ENCODE results near the gene REG1A. TPM values are rescaled to one million over a fixed set of nuclear protein-coding genes. Genes with fewer than 3 reads are reported as not detected.

The REG1A gene, protein sequence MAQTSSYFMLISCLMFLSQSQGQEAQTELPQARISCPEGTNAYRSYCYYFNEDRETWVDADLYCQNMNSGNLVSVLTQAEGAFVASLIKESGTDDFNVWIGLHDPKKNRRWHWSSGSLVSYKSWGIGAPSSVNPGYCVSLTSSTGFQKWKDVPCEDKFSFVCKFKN
- not detected in 2 replicates for total RNA-seq (2021)
- not detected for Bru-seq, nascent RNA
- not detected for BruChase-seq, experiment 1, labeled RNA remaining after a 2-hour chase
- BruChase-seq, experiment 2, labeled RNA remaining after a 6-hour chase = not detected
- long read RNA-seq = 0 reads

DNA sequence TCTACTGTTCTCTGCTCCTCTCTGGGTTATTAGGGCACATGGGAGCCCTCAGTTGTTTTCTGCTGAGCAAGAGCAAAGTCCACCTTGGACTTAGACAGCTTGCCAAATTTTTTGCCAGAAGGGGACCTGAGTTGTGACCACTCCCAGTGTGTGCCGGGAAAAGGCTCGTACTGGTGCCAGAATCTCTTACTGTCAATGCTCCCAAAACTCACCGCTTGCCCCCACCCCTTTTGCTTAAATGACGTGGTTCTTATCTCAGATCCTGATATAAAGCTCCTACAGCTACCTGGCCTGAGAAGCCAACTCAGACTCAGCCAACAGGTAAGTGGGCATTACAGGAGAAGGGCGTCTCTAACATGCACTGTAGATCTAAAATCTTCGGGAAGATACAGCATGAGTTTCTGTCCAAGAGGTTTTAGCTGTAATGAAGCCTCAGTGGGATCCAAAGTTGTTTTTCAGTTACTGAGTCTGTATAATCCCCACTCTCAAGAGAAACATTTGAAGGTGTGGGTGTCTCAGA lies at the start of gene REG1A:
TSS of gene REG1A (plus strand) at position 295 of the 520 bp plus-strand sequence. CDS start 374 bp downstream, outside the sequence.
- no peak for DNase-seq (ENCODE audit: low spot score)
- TF ChIP-seq, protein P1, sequence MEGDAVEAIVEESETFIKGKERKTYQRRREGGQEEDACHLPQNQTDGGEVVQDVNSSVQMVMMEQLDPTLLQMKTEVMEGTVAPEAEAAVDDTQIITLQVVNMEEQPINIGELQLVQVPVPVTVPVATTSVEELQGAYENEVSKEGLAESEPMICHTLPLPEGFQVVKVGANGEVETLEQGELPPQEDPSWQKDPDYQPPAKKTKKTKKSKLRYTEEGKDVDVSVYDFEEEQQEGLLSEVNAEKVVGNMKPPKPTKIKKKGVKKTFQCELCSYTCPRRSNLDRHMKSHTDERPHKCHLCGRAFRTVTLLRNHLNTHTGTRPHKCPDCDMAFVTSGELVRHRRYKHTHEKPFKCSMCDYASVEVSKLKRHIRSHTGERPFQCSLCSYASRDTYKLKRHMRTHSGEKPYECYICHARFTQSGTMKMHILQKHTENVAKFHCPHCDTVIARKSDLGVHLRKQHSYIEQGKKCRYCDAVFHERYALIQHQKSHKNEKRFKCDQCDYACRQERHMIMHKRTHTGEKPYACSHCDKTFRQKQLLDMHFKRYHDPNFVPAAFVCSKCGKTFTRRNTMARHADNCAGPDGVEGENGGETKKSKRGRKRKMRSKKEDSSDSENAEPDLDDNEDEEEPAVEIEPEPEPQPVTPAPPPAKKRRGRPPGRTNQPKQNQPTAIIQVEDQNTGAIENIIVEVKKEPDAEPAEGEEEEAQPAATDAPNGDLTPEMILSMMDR (conservative IDR thresholded peaks at IDR 0.05; ENCODE audit: low read depth, low read length) = no peak
- TF ChIP-seq EZH2 (IDR thresholded peaks at IDR 0.05; ENCODE audit: borderline replicate concordance, low read depth, low read length, poor library complexity, severe bottlenecking) = no peak
- no peak within 1 kb of the TSS for H3K4me3 ChIP-seq (ENCODE audit: low read depth, low read length, poor library complexity, severe bottlenecking)
- peaks cover 4% of the 10 kb centered on the region for H3K4me1 ChIP-seq (ENCODE audit: insufficient read depth, low read length, poor library complexity, severe bottlenecking)
- H3K27me3 ChIP-seq (replicated peaks; ENCODE audit: insufficient read depth, low read depth, low read length, poor library complexity) = no peaks in the 10 kb centered on the region
- no peaks in the 10 kb centered on the region for H3K9me3 ChIP-seq (ENCODE audit: low read depth, low read length, poor library complexity, severe bottlenecking)
- ChIA-PET CTCF (no interaction called here), POLR2A (ENCODE audit: low non-redundant PET) (interaction anchor here (0.6 kb wide), 1 partner anchor 135 kb away, joined by 3 read pairs; no protein-coding TSS in a partner anchor)
- BruUV-seq (replicated peaks) = no TSS peak
- H3K36me3 ChIP-seq (ENCODE audit: insufficient read depth, low read length, poor library complexity, severe bottlenecking) = no peaks in the 10 kb centered on the region
- H3K27ac ChIP-seq (ENCODE audit: low read depth, low read length, poor library complexity, severe bottlenecking) = no peak within 1 kb of the TSS
- intact Hi-C loops (cut with micrococcal nuclease; ENCODE audit: unreplicated experiment) = no loop called here

DNA sequence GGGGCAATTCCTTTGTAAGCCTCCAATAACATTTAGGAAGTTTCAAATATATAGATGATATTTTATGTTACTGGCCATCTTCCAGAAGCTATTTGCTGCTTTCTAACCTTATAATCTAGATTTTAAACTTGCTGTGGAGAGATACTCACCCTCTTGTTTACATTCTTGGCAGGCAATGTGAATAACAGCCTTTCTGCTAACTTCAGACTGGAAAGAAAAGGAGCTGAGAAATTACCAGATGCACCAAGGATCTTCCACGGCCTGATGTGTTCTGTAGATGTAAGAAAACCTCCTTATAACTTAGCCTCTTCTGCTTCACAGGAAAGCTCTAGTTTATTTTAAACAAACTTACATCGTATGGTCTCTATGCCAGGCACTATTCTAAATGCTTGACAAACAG lies 49.2 kb upstream of the REG1A start:
- H3K36me3 ChIP-seq (ENCODE audit: insufficient read depth, low read length, poor library complexity, severe bottlenecking) = no peaks in the 10 kb centered on the region
- BruUV-seq (replicated peaks) = no TSS peak
- ChIA-PET POLR2A (ENCODE audit: low non-redundant PET) (no interaction called here), CTCF (no interaction called here)
- no peaks in the 10 kb centered on the region for H3K9me3 ChIP-seq (ENCODE audit: low read depth, low read length, poor library complexity, severe bottlenecking)
- no peaks in the 10 kb centered on the region for H3K4me1 ChIP-seq (ENCODE audit: insufficient read depth, low read length, poor library complexity, severe bottlenecking)
- no peak overlapping the region for H3K27ac ChIP-seq (ENCODE audit: low read depth, low read length, poor library complexity, severe bottlenecking)
- TF ChIP-seq, protein P1 (conservative IDR thresholded peaks at IDR 0.05; ENCODE audit: low read depth, low read length) = no peak
- no peak for TF ChIP-seq EZH2 (IDR thresholded peaks at IDR 0.05; ENCODE audit: borderline replicate concordance, low read depth, low read length, poor library complexity, severe bottlenecking)
- intact Hi-C loops (cut with micrococcal nuclease; ENCODE audit: unreplicated experiment) = no loop called here
- no peak for DNase-seq (ENCODE audit: low spot score)
- peaks cover 4% of the 10 kb centered on the region for H3K27me3 ChIP-seq (replicated peaks; ENCODE audit: insufficient read depth, low read depth, low read length, poor library complexity)
- no peak overlapping the region for H3K4me3 ChIP-seq (ENCODE audit: low read depth, low read length, poor library complexity, severe bottlenecking)

GRCh38 chr2:79082987-79083386 lies 37.3 kb upstream of the REG1A start:
- no peaks in the 10 kb centered on the region for H3K36me3 ChIP-seq (ENCODE audit: insufficient read depth, low read length, poor library complexity, severe bottlenecking)
- H3K4me3 ChIP-seq (ENCODE audit: low read depth, low read length, poor library complexity, severe bottlenecking) = no peak overlapping the region
- H3K4me1 ChIP-seq (ENCODE audit: insufficient read depth, low read length, poor library complexity, severe bottlenecking) = no peaks in the 10 kb centered on the region
- ChIA-PET CTCF (no interaction called here), POLR2A (ENCODE audit: low non-redundant PET) (no interaction called here)
- no peaks in the 10 kb centered on the region for H3K9me3 ChIP-seq (ENCODE audit: low read depth, low read length, poor library complexity, severe bottlenecking)
- DNase-seq (ENCODE audit: low spot score) = no peak
- no peak overlapping the region for H3K27ac ChIP-seq (ENCODE audit: low read depth, low read length, poor library complexity, severe bottlenecking)
- intact Hi-C loops (cut with micrococcal nuclease; ENCODE audit: unreplicated experiment) = no loop called here
- no TSS peak for BruUV-seq (replicated peaks)
- TF ChIP-seq, protein P1 (conservative IDR thresholded peaks at IDR 0.05; ENCODE audit: low read depth, low read length) = no peak
- no peak for TF ChIP-seq EZH2 (IDR thresholded peaks at IDR 0.05; ENCODE audit: borderline replicate concordance, low read depth, low read length, poor library complexity, severe bottlenecking)
- H3K27me3 ChIP-seq (replicated peaks; ENCODE audit: insufficient read depth, low read depth, low read length, poor library complexity) = peaks cover 8% of the 10 kb centered on the region

Measured in A673 (cell line).